Nephron progenitor cell (in vitro differentiated cells): Measurements from ENCODE around the gene TIMP3.

Experiments
- DNase-seq: peaks from one replicate; pipeline ENCODE4 v3.0.0; 2021
- H3K27ac Mint-ChIP-seq: 2 replicates; pipeline ENCODE4 v1.8.0; 2021; ENCODE audit warnings: mild to moderate bottlenecking, moderate library complexity, mixed read lengths
- H3K27me3 Mint-ChIP-seq: 2 replicates; pipeline ENCODE4 v1.8.0; 2021; ENCODE audit warnings: mild to moderate bottlenecking, low read depth, mixed read lengths; ENCODE audit not compliant: poor library complexity
- H3K36me3 Mint-ChIP-seq: 2 replicates; pipeline ENCODE4 v1.8.0; 2021; ENCODE audit warnings: low read depth, mixed read lengths
- H3K4me1 Mint-ChIP-seq: 2 replicates; pipeline ENCODE4 v1.8.0; 2021; ENCODE audit warnings: mixed read lengths
- H3K4me3 Mint-ChIP-seq: 2 replicates; pipeline ENCODE4 v1.8.0; 2021; ENCODE audit warnings: mild to moderate bottlenecking, moderate library complexity, mixed read lengths
- H3K9me3 Mint-ChIP-seq: 2 replicates; pipeline ENCODE4 v1.8.0; 2021; ENCODE audit warnings: mild to moderate bottlenecking, moderate library complexity, mixed read lengths
- TF ChIP-seq, protein P1 (sequence below): fragments of 200-600 bp; sonication (generic); IDR thresholded peaks from 2 replicates; pipeline ENCODE4 v1.5.0; 2021; ENCODE audit warnings: antibody characterized with exemption

TIMP3 gene

DNA sequence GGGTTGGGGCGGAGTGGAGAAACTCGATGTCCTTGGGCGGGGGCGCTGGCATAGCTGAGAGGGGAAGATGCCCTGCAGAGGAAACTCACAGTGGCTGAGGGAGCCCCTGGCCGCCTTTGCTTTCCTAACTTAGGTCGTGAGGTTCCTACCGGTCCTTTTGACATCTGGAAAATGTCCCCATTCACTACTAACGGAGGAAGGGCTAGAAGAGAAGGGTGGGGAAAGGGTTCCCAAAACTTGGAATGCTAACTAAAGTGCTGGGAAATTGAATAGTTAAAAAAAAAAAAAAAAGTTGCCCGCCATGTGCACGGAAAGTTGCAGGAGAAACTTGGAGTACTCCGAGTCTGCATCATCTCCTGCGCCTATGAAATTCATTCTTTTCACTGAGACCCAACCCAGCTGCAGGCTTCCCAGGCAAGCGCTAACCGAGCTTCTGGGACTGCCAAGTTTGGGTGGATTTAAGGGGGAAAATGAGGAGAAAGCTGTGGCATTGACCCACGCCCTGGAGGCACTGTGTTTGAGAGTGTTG is 796 bp downstream of the TIMP3 start:
- peak overlapping the region; percentile 89 for H3K4me3 Mint-ChIP-seq
- peaks cover 40% of the 10 kb centered on the region for H3K4me1 Mint-ChIP-seq
- DNase-seq = no peak
- H3K9me3 Mint-ChIP-seq = no peaks in the 10 kb centered on the region
- H3K27ac Mint-ChIP-seq = no peak overlapping the region
- H3K27me3 Mint-ChIP-seq = peaks cover 82% of the 10 kb centered on the region
- no peaks in the 10 kb centered on the region for H3K36me3 Mint-ChIP-seq
- TF ChIP-seq, protein P1, sequence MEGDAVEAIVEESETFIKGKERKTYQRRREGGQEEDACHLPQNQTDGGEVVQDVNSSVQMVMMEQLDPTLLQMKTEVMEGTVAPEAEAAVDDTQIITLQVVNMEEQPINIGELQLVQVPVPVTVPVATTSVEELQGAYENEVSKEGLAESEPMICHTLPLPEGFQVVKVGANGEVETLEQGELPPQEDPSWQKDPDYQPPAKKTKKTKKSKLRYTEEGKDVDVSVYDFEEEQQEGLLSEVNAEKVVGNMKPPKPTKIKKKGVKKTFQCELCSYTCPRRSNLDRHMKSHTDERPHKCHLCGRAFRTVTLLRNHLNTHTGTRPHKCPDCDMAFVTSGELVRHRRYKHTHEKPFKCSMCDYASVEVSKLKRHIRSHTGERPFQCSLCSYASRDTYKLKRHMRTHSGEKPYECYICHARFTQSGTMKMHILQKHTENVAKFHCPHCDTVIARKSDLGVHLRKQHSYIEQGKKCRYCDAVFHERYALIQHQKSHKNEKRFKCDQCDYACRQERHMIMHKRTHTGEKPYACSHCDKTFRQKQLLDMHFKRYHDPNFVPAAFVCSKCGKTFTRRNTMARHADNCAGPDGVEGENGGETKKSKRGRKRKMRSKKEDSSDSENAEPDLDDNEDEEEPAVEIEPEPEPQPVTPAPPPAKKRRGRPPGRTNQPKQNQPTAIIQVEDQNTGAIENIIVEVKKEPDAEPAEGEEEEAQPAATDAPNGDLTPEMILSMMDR = no peak

DNA sequence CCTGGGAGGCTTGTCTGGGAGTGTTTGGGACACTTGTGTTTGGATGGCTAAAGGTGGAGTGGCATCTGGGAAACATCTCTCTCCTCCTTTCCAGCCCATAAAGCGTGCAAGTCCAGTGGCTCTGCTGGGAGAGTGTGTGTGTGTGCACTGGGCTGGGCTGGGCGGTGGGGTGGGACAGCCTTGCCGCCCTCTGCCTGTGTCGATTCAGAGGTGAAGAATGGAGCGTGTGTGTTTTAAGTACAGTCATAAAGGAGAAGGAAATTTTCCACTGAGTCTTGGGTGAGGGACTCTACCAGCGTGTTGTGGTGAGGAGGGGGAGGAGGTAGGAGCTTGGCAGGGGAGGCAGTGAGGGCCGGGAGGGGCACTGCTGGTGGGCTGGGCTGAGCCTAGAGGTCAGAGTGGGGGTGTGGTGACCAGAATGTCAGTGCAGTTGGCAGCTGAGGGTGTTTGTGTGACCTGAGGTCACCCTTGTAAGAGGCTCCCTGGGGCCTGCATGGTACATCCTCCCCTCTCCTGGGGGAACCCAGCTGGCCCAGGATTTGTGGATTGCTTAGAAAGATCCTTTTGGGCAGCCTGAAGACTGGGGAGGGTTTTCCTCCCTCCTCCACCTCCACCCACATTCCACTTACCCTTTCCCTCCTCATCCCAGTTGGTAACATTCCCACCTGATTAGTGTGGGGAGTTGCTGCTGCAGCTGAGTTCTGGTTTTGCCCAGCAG is 1.7 kb downstream of the TIMP3 start:
- Mint-ChIP-seq H3K4me3 (peak overlapping the region; percentile 89), H3K27me3 (peaks cover 76% of the 10 kb centered on the region), H3K4me1 (peaks cover 40% of the 10 kb centered on the region), H3K9me3 (no peaks in the 10 kb centered on the region), H3K36me3 (no peaks in the 10 kb centered on the region), H3K27ac (peak overlapping the region; percentile 14)
- peak; percentile 47 for DNase-seq
- TF ChIP-seq, protein P1 = no peak

DNA sequence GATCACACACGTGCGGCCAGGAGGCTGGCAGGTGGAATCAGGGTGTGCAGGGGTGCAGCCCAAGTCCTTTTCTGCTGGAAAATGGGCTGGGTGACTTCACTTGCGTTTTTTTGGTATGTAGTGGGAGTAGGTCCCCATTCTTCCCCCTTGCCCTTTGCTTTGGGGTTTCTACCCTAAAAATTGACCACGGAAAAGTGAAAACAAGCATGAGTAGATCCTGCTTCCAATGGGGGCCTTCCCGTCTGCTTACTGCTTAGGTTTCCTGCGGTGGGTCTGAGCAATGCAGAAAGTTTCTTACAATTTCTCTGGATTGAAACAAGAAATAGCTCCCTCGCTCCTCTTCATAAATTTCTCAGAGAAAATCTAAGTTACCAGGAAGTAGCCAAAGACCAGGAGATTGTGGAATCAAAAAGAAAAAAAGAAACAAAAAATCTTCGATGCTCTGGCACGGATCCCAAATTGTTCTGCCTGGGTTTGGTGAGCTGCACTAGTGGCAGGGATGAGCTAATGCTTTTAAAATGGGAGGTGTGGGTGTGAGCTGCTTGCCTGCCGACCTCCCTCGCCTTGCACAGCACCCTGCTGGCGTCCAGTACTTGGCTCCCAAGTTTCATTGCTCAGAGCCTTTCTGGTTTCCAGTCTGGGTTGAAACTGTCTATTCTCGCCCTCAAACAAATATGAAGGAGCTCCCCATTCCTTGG is 2.4 kb downstream of the TIMP3 start:
- Mint-ChIP-seq H3K4me3 (peak overlapping the region; percentile 89), H3K36me3 (no peaks in the 10 kb centered on the region), H3K4me1 (peaks cover 40% of the 10 kb centered on the region), H3K9me3 (no peaks in the 10 kb centered on the region), H3K27ac (no peak overlapping the region), H3K27me3 (peaks cover 74% of the 10 kb centered on the region)
- TF ChIP-seq, protein P1 = no peak
- no peak for DNase-seq

DNA sequence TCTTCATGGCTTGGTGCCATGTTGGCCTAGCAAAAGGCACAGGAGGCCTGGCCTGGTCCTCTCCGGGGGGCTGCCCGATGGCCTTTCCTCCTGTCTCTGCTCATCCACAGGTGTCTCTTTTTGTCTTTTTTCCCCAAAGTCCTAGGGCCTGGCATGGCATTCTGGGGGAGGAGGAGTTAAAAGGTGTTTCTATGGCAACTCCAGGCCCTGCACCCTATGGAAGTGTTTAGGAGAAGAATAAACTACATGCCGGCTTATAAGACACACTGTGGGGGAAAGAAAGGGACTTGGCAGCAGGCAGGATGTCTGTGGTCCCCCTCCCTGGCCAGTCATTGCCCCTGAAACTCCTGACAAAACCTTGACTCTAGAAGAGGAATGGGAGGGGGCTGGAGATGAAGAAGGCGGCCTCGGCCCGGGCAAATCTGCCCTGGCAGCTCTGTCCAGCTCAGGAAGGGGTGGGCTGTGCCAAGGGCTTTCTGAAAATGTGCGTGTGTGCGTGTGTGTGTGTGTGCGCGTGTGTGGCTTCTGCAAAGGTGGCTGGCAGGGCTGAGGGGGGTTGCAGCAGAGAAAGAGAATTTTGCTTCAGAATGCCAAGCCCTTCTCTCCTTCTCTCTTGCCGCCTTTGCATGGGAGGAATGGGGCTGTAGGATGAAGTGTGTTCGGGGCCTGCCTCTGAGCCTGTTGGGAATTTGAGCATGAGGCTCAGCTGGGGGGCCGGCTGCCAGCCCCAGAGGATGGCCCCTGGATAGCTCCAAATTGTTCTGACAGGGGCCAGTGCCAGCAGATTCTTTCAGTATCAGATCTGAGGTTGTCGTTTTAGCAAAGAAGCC is 3.2 kb downstream of the TIMP3 start:
- Mint-ChIP-seq H3K4me3 (peak overlapping the region; percentile 89), H3K4me1 (peaks cover 42% of the 10 kb centered on the region), H3K27me3 (peaks cover 71% of the 10 kb centered on the region), H3K36me3 (no peaks in the 10 kb centered on the region), H3K9me3 (no peaks in the 10 kb centered on the region), H3K27ac (peak overlapping the region; percentile 76)
- DNase-seq = no peak
- TF ChIP-seq, protein P1 = no peak

DNA sequence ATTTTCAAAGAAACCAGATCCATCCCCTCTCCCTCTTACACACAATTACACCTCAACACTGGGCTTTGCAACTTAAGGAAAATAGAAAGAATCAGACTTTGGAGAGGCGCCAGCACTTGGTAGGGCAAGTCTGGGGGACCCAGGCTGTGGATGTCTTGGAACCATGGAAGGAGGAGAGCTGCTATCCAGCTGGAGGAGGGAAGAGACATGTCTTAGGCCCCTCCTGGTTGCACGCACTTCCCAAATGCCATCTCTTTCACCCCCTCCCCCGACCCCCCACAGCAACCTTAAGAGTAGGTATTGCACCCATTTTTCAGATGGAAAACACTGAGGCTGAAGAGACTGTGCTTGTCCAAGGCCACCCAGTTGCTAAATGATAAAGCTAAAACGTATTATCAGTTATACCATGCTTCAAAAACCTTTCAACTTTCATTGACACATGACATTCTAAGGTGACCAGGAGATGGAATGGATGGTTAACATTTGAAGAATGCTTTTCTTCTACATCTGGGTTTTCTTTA is 3.9 kb downstream of the TIMP3 start:
- Mint-ChIP-seq H3K4me1 (peaks cover 48% of the 10 kb centered on the region), H3K9me3 (no peaks in the 10 kb centered on the region), H3K4me3 (no peak overlapping the region), H3K27me3 (peaks cover 68% of the 10 kb centered on the region), H3K36me3 (no peaks in the 10 kb centered on the region), H3K27ac (no peak overlapping the region)
- DNase-seq = no peak
- TF ChIP-seq, protein P1 = no peak
